GM21381 (cell line): Measurements from ENCODE around the gene ARPIN.
"Not testable (repeated sequence)": the region's sequence is repeated elsewhere in the genome, so short reads cannot be mapped to it uniquely, and the experiment has no call there.

ENCODE experiments used
- ATAC-seq: cut with Tn5 transposase; IDR thresholded peaks from one replicate; pipeline ENCODE4 v1.9.1; 2021; ENCODE audit warnings: mild to moderate bottlenecking, moderate library complexity; ENCODE audit not compliant: unreplicated experiment

The ARPIN gene

DNA sequence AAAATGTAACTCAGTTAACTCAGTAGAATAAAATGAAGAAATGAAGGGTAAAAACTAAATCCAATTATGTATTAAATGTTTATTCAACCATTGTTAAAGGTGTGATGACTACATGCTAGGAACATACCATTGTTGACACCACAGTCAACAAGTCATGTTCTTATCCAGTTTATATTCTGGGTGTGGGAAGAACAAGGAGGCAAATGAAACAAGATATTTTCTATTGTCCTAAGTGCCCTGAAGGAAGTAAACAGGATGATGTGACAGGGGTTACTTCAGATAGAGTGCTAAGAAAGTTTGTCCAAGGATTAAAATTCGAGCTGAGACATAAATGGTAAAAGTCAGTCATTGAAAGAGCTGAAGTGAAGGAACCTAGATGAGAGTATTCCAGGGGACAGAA lies 32.0 kb downstream of the ARPIN start:
- no peak for ATAC-seq

DNA sequence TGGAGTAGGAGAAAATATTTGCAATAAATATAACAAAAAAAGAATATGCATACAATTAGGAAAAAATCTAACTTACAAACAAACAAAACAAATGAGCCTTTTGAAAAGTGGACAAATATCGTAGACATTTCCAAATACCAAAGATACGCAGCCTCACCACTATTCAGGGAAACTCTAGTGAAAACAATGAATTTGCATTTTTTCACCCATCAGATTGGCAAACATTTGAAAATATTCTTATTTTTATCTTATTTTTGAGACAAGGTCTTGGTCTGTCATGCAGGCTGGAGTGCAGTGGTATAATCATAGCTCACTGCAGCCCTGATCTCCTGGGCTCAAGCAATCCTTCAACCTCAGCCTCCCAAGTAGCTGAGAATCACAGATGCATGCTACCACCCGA lies 34.4 kb downstream of the ARPIN start:
- ATAC-seq, result no peak

DNA sequence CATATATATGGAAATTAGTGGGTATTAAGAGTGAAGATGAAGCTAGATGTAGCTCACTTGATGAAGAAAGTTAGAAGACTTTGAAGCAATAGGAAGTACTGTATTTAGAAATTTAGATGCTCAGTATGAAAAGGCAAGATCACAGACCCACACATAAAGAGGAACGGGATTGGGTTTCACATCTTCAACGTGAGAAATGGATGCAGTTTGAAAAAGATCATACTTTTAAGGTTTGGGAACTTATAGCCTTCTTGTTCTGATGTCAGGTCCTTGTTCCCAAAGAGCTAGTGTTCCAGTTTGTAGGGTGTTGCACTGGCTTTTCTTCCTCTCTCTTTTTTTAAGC lies 35.7 kb downstream of the ARPIN start:
- no peak for ATAC-seq

DNA sequence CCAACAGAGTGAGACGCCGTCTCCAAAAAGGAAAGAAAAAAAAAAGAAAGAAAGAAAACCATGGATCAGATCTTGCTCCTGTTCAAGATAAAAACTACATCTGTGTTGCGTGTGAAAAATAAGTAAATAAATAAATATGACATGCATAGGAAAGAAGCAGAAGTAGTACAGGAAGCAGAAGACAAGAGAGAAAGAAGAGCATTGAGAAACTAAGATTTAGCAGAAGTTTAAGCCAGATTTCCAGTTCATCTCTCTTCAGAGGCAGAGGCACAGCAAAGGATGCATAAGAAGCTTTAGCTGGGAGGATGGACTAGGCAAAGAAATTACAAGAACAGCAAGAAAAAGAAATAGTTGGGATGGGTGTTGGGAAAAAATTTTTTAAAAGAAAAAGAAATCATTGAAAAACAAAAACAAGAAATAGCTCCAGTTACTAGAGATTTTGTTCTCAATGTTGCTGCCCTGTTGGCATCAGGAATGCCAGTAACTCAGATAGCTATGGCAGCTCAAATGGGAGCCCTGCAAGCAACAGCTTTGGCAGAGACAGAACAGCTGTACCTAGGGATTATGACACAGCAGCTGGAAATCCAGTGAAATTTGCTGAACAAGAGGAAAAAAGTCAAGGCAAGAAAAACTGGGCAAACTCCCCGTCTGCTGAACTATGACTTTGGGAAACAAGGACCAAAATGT lies 36.2 kb downstream of the ARPIN start:
- ATAC-seq, result no peak

DNA sequence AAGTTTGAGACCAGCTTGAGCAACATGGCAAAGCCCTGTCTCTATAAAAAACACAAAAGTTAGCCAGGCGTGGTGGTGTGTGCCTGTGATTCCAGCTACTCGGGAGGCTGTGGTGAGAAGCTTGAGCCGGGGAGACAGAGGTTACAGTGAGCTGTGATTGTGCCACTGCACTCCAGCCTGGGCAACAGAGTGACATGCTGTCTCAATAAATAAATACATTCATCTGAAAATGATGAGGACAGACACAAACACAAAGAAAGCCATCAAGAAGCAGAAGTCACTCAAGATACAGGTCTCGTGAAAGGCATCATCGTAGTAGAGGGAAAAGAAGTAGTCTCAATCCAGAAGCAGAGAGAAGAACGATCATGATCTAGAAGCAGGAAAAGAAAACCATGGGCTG lies 37.0 kb downstream of the ARPIN start:
- ATAC-seq, result no peak

DNA sequence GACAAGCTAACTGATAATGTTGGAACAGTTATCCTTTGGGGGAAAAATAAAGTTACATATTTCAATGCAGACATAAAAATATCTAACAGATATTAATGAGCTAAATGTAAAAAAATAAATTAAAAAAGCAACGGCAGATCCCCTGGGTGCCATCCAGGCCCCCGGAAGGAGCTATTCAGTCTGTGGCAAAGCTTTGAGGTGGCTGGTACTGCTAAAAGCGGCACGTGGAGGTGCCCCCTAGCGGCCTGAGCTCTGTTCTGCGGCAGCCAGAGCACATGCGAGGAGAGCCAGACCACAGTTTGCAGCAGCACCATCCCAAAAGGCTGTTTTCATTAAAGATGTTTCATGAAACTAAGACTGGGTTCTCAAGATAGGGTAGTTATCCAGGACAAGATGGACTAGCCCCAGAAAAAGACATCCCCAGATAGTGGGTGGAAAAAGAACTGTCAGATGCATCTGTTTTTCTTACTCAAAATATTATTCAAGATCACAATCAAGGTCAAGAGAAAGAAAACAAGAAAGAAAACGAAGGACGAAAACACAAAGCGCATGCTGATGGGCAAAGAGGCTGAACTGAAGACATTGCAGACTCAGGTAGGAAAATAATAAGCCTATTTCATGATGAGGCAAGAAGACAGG lies 37.7 kb downstream of the ARPIN start:
- ATAC-seq, result peak; percentile 84

DNA sequence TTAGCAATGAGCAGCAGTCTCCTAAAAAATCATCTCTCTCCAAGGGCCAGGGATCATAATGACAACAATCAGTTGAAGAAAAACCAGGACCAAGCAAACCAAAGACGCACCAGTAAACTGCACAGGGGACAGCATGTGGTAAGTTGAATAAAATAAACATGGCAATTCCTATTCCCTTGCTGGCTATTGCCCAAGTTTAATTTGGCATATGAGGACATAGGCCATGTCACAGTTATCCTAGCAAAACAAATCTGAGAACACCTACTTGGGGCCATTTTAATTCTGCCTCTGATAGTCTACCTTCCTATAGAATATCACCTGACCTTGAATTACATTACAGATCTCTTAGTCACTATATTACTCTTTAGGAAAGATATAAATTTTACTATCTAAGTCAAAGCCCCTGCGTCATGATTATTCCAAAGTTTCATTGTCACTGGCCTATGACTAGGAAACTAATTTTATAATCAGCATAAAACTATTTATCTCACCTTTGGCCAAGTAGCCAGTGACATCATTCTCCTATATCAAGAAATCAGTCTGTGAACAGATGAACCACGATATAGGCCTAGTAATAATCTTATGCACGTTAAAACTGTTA lies 42.0 kb downstream of the ARPIN start:
- no peak for ATAC-seq

DNA sequence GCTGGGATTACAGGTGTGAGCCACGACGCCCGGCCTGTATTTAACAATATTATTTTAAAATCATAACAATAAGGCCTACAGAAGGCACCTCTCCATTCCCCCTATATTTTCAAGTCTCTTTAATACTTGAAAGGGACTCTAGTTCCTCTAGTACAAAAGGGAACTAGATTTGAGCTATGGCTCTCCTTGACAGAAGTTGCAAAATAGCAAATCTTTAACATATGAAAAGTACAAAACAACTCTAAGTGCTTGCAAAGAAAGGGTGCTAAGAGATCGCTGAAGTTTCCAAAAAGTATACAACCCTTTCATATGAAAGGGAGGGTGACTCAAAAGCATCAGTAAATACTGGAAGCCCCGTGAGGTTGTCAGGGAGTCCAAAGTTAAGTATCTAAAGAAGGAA lies 42.7 kb downstream of the ARPIN start:
- no peak for ATAC-seq

DNA sequence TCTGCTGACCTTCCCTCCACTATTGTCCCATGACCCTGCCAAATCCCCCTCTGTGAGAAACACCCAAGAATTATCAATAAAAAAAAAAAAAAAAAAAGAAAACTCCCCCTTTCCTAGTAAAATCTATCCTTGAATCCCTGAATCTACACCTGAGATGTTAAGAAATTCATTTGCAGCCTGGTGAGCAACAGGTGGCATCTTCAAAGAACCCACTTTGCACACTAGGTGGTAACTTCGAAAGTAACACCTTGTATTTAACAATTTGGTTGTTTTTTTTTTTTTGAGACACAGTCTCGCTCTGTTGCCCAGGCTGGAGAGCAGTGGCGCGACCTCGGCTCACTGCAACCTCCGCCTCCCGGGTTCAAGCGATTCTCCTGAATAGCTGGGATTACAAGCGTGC lies 43.3 kb downstream of the ARPIN start:
- not testable (repeated sequence) for ATAC-seq

DNA sequence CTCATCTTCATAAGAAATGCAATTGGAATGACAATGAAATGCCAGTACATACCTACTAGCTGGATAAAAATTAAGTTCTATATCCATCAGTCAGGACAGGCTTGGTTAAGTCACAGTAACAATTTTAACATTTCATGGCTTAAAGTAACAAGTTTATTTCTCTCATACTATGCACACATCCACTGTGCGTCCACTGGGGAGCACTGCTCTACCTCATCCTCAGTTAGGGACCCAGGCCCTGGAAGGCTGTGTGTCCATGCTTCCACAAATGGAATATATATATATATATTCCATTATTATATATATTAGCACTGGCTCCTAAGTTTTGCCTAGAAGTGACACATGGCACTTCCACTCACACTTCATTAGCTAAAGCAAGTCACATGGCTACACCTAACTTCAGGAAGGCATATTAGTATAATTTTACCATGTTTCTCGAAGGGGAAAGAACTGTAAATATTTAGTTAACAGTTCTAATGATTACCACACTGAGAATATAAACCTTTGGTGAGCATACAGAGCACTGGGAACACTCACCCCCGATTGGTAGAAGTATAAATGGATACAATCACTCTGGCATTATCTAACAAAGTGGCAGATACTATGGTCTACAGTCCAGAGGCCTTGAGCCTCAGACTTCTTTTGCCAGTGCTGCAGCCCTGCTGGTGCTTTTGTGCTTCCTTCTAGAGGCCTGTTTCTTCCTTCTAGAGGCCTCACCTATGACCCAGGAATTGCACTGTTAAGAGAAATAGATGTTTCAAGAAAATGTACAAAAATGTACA lies 47.6 kb downstream of the ARPIN start:
- no peak for ATAC-seq

DNA sequence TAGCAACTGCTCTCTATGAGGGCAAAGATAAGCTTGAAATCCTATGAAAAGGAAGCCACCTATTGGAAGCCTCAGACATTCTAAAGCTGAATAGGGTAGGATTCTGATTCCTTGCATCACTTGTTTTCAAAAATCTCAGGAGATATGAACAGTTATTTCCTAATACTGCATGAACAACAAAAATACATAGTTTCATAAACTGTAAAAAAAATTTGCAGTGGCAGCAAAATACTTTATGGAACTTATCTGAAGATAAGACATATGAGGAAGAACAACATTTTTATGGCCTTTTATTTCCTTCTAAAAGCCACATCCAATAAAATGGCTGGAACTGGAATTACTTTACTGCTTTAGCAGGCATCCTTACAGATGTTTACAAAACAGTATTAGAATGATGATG lies 48.8 kb downstream of the ARPIN start:
- ATAC-seq, result no peak

DNA sequence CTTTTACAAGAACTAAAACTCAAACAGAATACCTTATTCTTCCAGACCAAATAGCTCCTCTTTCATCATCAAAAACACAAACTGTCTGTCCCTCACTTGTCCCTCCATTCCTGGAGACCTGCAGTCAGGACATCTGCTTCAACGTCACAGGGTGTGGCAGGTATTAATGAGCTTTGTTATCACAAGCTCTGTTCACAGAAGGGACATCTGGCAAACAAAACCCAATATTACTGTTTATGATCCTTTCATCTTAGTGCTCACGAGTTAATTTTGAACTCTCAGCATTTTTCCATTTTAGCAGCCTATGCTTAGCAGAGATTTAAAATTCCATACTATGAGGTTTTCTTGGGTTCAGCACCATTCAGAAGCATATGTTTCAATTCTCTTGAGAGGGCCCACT lies 51.9 kb downstream of the ARPIN start:
- ATAC-seq, result no peak

DNA sequence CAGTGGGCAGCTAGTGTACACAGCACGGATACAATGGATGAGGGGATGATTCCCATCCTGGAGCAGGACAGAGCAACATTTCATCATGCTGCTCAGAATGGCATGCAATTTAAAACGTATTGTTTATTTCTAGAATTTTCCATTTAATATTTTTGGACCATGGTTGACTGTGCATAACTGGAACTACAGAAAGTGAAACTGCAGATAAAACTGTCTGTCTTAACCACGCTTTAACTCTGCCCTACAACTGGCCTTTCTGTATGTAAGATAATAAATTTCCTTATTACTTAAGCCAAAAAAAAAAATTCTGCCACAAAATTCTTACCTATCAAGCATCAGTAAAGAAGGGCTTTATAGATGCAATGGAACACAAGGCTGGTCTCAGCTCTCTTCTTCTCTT lies 52.3 kb downstream of the ARPIN start:
- ATAC-seq, result no peak

DNA sequence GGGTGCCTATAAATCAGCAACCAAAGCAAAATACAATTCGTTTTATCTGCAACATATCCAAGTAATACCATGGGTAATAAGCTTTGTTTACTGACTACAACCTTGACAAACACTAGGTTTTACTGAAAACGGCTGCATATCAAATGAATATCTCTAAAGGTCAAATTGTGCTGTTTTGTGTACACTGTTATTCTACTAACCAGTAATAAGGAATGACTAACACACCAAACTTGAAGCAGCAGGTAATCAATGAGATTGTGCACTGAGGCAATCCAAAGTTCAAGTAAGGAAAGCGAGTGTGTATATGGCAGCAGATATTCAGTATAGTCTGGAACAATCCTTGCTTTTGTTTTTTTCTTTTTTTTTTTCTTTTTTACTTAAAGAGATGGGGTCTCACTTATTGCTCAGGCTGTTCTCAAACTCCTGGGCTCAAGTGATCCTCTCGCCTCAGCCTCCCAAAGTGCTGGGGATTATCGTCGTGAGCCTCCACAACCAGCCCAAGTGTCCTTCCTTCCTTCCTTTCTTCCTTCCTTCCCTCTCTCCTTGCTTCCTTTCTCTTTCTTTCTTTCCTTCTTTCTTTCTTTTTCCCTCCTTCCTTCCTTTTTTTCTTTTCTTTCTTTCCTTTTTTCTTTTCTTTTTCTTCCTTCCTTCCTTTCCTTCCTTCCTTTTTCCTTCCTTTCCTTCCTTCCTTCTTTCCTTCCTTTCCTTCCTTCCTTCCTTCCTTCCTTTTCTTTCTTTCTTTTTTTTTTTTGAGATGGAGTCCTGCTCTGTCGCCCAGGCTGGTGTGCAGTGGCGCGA lies 53.9 kb downstream of the ARPIN start:
- ATAC-seq, result no peak

DNA sequence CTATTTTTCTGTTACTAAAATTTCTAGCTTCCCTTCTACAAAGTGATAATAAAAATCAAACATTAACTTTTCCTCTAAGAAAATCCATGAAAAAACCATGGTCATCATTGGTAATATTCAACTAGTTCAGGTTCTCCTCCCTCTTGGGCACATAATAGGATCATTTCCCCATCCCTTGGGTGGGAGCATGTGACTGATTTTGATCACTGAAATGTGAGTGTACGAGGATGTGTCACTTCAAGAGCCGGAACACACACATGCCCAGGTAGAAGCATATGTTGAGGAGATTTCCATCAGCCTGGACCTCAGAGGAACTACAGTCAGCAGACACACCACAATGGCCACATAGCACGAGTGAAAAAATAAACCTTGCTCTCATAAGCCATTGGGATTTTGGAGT lies 55.1 kb downstream of the ARPIN start:
- no peak for ATAC-seq

DNA sequence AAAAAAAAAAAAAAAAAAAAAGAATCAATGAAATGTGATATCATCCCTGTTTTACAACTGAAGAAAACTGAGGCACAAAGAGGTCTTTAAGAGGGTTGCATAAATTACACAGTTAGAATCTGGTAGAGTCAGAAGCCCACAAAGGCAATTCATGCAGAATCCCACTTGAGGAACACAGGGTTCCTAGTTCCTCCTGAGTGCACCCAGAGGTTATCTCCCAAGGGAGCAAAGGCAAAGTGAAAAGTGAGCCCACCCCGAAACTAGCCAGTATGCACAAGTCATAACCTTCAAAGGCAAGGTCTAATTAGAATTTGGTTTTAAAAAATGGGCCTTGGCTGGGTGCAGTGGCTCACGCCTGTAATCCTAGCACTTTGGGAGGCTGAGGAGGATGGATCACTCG lies 56.8 kb downstream of the ARPIN start:
- ATAC-seq, result no peak

DNA sequence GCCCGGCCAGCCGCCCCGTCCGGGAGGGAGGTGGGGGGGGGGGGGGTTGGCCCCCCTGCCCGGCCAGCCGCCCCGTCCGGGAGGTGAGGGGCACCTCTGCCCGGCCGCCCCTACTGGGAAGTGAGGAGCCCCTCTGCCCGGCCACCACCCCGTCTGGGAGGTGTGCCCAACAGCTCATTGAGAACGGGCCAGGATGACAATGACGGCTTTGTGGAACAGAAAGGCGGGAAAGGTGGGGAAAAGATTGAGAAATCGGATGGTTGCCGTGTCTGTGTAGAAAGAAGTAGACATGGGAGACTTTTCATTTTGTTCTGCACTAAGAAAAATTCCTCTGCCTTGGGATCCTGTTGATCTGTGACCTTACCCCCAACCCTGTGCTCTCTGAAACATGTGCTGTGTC lies 57.9 kb downstream of the ARPIN start:
- not testable (repeated sequence) for ATAC-seq

DNA sequence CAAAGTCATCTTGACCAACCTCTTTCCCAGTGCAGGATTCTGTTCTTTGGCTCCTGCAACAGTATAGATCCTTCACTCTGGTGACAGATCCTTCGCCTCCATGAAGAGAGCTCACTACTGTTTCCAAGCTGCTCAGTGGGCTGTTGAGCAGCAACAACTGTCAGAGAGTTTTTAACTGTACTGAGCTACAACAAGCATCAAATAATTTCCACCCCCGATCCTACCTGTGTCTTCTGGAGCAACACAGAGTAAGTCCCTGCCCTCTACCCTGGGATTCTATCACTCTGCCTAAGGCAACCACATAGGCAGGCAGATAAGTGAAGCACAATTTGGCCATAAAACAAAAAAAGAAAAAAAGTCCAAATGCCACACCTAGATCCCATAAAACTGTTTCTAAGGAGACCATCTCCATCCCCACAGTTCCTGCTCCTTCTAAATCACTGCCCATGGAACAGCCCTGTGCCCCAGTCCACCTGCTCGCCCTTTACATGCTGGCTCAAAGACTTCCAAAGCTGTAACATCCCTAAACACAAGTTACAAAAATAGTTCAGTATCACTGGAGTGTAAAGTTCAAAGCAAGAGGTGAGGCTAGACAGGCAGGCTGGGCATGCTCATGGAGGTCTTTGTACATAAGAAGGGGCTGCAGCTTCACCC lies 60.3 kb downstream of the ARPIN start:
- no peak for ATAC-seq

DNA sequence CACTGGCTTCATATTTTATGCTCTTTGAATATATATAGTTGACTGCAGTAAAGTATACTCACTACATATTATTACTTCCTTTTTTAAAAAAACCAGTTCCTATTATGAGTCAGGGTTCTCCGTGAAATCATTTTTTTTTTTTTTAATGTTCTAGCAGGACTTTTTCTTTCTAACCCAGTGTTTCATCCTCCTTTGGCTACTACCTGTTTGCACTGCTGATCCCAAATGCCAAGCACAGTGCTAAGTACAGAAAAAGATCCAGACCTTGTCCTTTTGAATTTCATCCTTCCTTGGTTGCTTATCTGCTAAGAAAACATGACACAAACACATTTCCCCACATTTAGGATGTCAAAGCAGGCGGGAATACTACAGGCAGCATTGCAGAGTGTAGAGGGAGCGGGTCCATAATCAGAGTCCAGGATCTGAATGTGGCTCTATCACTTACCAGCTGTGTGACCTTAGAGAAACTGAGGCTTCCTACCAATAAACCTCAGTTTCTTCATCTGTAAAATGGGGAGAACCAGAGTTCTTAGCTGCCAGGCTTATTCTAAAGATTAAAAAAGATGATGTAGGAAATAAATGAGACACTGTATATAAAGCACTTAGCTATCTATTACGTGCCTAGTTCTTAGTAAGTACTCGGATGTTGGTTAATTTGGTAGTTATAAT lies 60.9 kb downstream of the ARPIN start:
- peak; percentile 68 for ATAC-seq

DNA sequence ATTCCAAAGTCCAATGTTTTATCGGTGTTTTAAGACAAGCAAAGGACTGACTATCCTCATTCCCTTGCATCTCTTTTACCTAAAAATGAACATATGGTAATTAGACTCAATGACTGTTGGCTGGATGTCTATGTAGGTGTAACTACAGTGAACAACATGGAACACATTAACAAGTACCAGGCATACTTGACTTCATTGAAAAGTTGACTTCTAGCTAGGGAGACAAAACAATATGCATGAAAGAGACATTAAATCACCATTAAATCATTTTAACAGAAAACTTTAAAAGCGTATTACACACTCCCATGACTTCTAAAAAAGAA lies 63.8 kb downstream of the ARPIN start:
- no peak for ATAC-seq
